T-cell (primary cell): ENCODE data around the gene SLC22A7. TPM values are rescaled to one million over a fixed set of nuclear protein-coding genes. Genes with fewer than 3 reads are reported as not detected.

Source experiments
- ATAC-seq, 4 experiments: fragments of 200-7000 bp in 3 of 4; fragments of 150-1000 bp in 1 of 4; cut with Tn5 transposase; replicated peaks in 1 of 4; 1 replicate in 3 of 4; 2 replicates in 1 of 4; pipeline ENCODE4 v1.10.0; 2021; ENCODE audit warnings: moderate library complexity in 3 of 4, mild to moderate bottlenecking in 2 of 4, moderate number of reproducible peaks in 1 of 4
- CTCF ChIA-PET, 2 donors: fragments of 300-600 bp; sonication (Branson Sonifier 250); formaldehyde crosslinking; loops; one replicate each; lab custom pipeline; 2022; ENCODE audit warnings: antibody characterized with exemption in 2 of 2; lab: Charles Lee
- POLR2A ChIA-PET, 2 donors: fragments of 300-600 bp; sonication (Branson Sonifier 250); formaldehyde crosslinking; loops; one replicate each; lab custom pipeline; 2022; ENCODE audit warnings: antibody characterized with exemption in 2 of 2; lab: Charles Lee
- DNase-seq, 35 experiments: peaks; one replicate each; pipeline versions ENCODE4 v3.0.0 to v3.0.0-alpha.2; 2013 to 2023
- H3K27ac ChIP-seq: one replicate; pipeline ENCODE4 v1.5.1; 2013; ENCODE audit warnings: low read length
- H3K27me3 ChIP-seq, 2 experiments: replicated peaks in 1 of 2; 1 replicate in 1 of 2; 2 replicates in 1 of 2; pipeline versions ENCODE4 v1.6.1 to v1.7.0; 2013; ENCODE audit warnings: low read length in 1 of 2, mixed read lengths in 1 of 2; ENCODE audit not compliant: control insufficient read depth in 2 of 2, insufficient read depth in 2 of 2; ENCODE audit errors: extremely low read depth in 1 of 2
- H3K36me3 ChIP-seq, 2 donors: 1 replicate in 1 of 2; 2 replicates in 1 of 2; pipeline versions ENCODE4 v1.6.1 to v1.7.0; 2013; ENCODE audit warnings: low read length in 1 of 2; ENCODE audit not compliant: control insufficient read depth in 2 of 2, insufficient read depth in 1 of 2; ENCODE audit errors: extremely low read depth in 1 of 2
- H3K4me1 ChIP-seq, 2 experiments: 1 replicate in 1 of 2; 2 replicates in 1 of 2; pipeline versions ENCODE4 v1.6.1 to v1.7.0; 2013; ENCODE audit warnings: low read length in 2 of 2, mixed read lengths in 1 of 2; ENCODE audit not compliant: insufficient read depth in 2 of 2, control insufficient read depth in 1 of 2; ENCODE audit errors: extremely low read depth in 1 of 2
- H3K4me3 ChIP-seq, 2 donors: 1 replicate in 1 of 2; 2 replicates in 1 of 2; pipeline versions ENCODE4 v1.5.1 to v1.7.0; 2013; ENCODE audit warnings: mild to moderate bottlenecking in 2 of 2, low read length in 1 of 2, moderate library complexity in 1 of 2; ENCODE audit not compliant: control insufficient read depth in 1 of 2; ENCODE audit errors: extremely low read depth in 1 of 2
- H3K9me3 ChIP-seq: 2 replicates; pipeline ENCODE4 v1.7.0; 2013
- H3K27ac Mint-ChIP-seq, 2 donors: one replicate each; pipeline ENCODE4 v1.8.0; 2020 to 2021; ENCODE audit warnings: mild to moderate bottlenecking in 2 of 2, mixed read lengths in 2 of 2
- H3K27me3 Mint-ChIP-seq, 2 donors: one replicate each; pipeline ENCODE4 v1.8.0; 2021 to 2022; ENCODE audit warnings: mixed read lengths in 2 of 2
- H3K36me3 Mint-ChIP-seq: one replicate; pipeline ENCODE4 v1.8.0; 2021; ENCODE audit warnings: mixed read lengths
- H3K4me1 Mint-ChIP-seq, 3 donors: one replicate each; pipeline ENCODE4 v1.8.0; 2020 to 2022; ENCODE audit warnings: mixed read lengths in 3 of 3, mild to moderate bottlenecking in 1 of 3
- H3K4me3 Mint-ChIP-seq, 3 donors: one replicate each; pipeline ENCODE4 v1.8.0; 2020 to 2022; ENCODE audit warnings: mild to moderate bottlenecking in 3 of 3, mixed read lengths in 3 of 3, moderate library complexity in 3 of 3
- H3K9me3 Mint-ChIP-seq, 3 donors: one replicate each; pipeline ENCODE4 v1.8.0; 2020 to 2022; ENCODE audit warnings: mixed read lengths in 3 of 3
- WGBS: methylation state at CpG from one replicate; pipeline ENCODE4 v1.1.5; 2013; ENCODE audit warnings: missing lambda C conversion rate; ENCODE audit not compliant: insufficient coverage; 5-methylcytosine and 5-hydroxymethylcytosine counted together
- total RNA-seq, 35 experiments: library from RNA in 6 of 35; stranded (reverse) in 6 of 35; fragments of 120-200 nt in 1 of 35; gene quantifications; one replicate each; pipeline versions ENCODE4 v1.2.1 to v1.2.4 and lab custom pipeline; 2013 to 2026

The SLC22A7 gene
- total RNA-seq, 5 donors from 2014 or later (not counting 1 experiment from before 2014, with no cell fraction given), result not detected

DNA sequence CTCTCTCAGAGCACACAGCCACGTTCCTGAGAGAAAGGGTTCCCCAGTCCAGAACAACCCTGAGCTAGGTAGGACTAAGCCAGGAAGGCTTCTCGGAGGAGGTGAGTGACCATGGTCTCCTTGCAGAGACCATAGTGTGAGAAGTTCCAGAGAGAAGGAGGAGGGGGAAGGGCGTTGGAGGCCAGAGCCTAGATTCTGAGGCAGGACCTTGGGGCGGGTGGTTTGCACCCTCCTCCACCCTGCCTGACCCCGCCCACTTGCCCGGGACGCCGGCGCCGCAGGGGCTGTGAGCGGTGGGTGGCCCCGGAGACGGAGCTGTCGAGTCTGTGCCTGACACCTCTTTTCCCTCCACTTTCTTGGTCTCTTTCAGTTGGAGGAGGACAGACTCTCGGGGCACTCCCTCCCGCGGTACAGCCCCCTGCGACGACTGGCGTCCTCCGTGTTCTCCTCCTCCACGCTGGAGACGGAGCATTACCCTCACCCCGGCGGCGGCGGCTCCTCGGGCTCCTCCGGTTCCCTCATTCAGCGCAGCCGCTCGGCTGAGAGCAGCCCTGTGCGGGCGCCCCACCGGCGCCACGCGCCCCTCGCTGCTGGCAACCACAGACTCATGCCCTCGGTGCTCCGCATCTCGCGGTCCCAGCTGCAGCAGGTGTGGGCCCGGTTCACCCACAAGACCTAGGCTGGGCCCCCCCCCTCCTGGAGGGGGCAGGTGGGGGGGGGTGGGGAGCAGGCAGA, 28.6 kb upstream of the SLC22A7 start:
- H3K27me3 Mint-ChIP-seq, result peaks cover 0 to 11% of the 10 kb centered on the region in 2 donors
- H3K4me1 Mint-ChIP-seq, result peaks cover 4 to 16% (median 5%) of the 10 kb centered on the region in 3 donors

GRCh38 chr6:43271103-43271815, 26.8 kb upstream of the SLC22A7 start:
- Histone ChIP-seq H3K9me3 (no peaks in the 10 kb centered on the region), H3K27me3 (peaks cover 0 to 49% of the 10 kb centered on the region in 2 experiments), H3K4me1 (peaks cover 0 to 28% of the 10 kb centered on the region in 2 experiments), H3K27ac (no peak overlapping the region), H3K36me3 (no peaks in the 10 kb centered on the region), H3K4me3 (no peak overlapping the region)
- Mint-ChIP-seq H3K4me1 (peaks cover 9 to 22% (median 10%) of the 10 kb centered on the region in 3 donors), H3K9me3 (no peaks in the 10 kb centered on the region), H3K36me3 (no peaks in the 10 kb centered on the region), H3K27ac (no peak overlapping the region), H3K4me3 (no peak overlapping the region), H3K27me3 (peaks cover 4 to 17% of the 10 kb centered on the region in 2 donors)
- CTCF ChIA-PET, result no interaction called here
- POLR2A ChIA-PET, result no interaction called here
- DNase-seq (no peak), ATAC-seq (no peak)
- 88% methylated on average over 5 of the region's 8 CpGs for WGBS

More for the DNA sequence above, 28.6 kb upstream of the SLC22A7 start:
- Histone ChIP-seq H3K27ac (no peak overlapping the region), H3K9me3 (no peaks in the 10 kb centered on the region), H3K4me1 (peaks cover 0 to 12% of the 10 kb centered on the region in 2 experiments), H3K27me3 (peaks cover 0 to 38% of the 10 kb centered on the region in 2 experiments), H3K4me3 (peak overlapping the region; percentile 53 to 60), H3K36me3 (no peaks in the 10 kb centered on the region)
- WGBS, result 4% methylated on average over 37 of the region's 44 CpGs
- ATAC-seq (peak; percentile 72 to 83 (median 74)), DNase-seq (peak in 26 of 35 experiments; percentile 11 to 52 (median 37))
- H3K9me3 Mint-ChIP-seq, result no peaks in the 10 kb centered on the region
- no peaks in the 10 kb centered on the region for H3K36me3 Mint-ChIP-seq
- POLR2A ChIA-PET, result no interaction called here
- CTCF ChIA-PET, result no interaction called here
- peak overlapping the region; percentile 59 to 76 (median 73) for H3K4me3 Mint-ChIP-seq
- H3K27ac Mint-ChIP-seq, result no peak overlapping the region

GRCh38 chr6:43271944-43272343, 26.1 kb upstream of the SLC22A7 start:
- CTCF ChIA-PET, result no interaction called here
- Mint-ChIP-seq H3K36me3 (no peaks in the 10 kb centered on the region), H3K27ac (no peak overlapping the region), H3K4me1 (peaks cover 10 to 26% (median 12%) of the 10 kb centered on the region in 3 donors), H3K9me3 (no peaks in the 10 kb centered on the region), H3K27me3 (peaks cover 5 to 23% of the 10 kb centered on the region in 2 donors), H3K4me3 (no peak overlapping the region)
- ATAC-seq (no peak), DNase-seq (no peak)
- Histone ChIP-seq H3K9me3 (no peaks in the 10 kb centered on the region), H3K4me1 (peaks cover 0 to 35% of the 10 kb centered on the region in 2 experiments), H3K4me3 (no peak overlapping the region), H3K27me3 (peaks cover 0 to 56% of the 10 kb centered on the region in 2 experiments), H3K27ac (no peak overlapping the region), H3K36me3 (no peaks in the 10 kb centered on the region)
- POLR2A ChIA-PET, result no interaction called here

GRCh38 chr6:43273707-43274106, 24.4 kb upstream of the SLC22A7 start:
- CTCF ChIA-PET, result no interaction called here
- peaks cover 12 to 30% of the 10 kb centered on the region in 2 donors for H3K27me3 Mint-ChIP-seq

DNA sequence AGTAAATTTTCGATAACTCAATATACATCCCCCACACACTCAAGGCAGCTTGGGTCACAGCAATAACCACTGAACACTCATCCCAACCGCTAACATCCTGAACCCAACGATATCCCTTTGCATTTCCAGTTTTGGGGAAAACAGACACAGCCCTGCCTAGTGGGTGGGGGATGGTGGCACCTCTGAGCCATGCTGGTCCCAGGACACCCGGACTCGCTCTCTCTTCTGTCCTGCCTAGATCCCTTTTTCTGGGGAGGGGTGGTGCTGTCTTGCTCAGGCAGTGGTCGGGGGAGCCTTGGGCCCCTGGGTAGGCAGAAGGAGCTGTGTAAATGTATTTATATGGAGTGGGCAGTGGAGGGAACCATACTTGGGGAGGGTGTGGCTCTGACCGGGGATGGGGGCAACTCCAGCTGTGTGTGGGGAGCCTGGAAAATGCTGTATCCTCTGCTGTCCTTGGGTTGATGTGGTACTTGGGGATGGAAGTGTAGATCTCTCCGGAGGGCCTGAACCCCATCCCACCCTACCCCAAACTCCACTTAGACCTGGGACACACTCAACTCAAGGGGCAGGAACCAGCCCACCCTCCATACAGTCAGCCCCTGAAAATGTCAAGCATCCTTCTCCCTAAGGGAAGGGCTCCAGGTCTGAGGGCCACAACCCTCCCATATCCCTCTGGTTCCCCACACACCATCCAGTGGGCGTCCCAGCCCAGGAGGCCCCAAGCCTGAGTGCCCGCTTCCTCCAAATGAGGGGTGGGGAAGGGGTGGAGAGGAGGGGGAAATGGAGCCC, 23.7 kb upstream of the SLC22A7 start:
- Histone ChIP-seq H3K4me1 (peaks cover 0 to 31% of the 10 kb centered on the region in 2 experiments), H3K9me3 (no peaks in the 10 kb centered on the region), H3K27me3 (peaks cover 0 to 59% of the 10 kb centered on the region in 2 experiments), H3K36me3 (no peaks in the 10 kb centered on the region), H3K27ac (no peak overlapping the region), H3K4me3 (no peak overlapping the region)
- H3K9me3 Mint-ChIP-seq, result no peaks in the 10 kb centered on the region
- H3K4me1 Mint-ChIP-seq, result peaks cover 6 to 22% (median 16%) of the 10 kb centered on the region in 3 donors
- ATAC-seq (no peak), DNase-seq (no peak)
- H3K36me3 Mint-ChIP-seq, result no peaks in the 10 kb centered on the region
- CTCF ChIA-PET, result no interaction called here
- peak overlapping the region; percentile 72 to 91 (median 73) for H3K4me3 Mint-ChIP-seq
- no CpG with 5 or more reads among the region's 10 CpGs for WGBS
- POLR2A ChIA-PET, result interaction anchor here in 1 of 2 donors (0.6 kb wide), 1 partner anchor 100 kb away, joined by 3 read pairs; no protein-coding TSS in a partner anchor
- H3K27me3 Mint-ChIP-seq, result peaks cover 12 to 25% of the 10 kb centered on the region in 2 donors
- peak overlapping the region in 1 of 2 donors; percentile 36 for H3K27ac Mint-ChIP-seq

More at GRCh38 chr6:43273707-43274106, 24.4 kb upstream of the SLC22A7 start:
- Mint-ChIP-seq H3K4me1 (peaks cover 10 to 28% (median 16%) of the 10 kb centered on the region in 3 donors), H3K4me3 (peak overlapping the region in 2 of 3 donors; percentile 25 to 91), H3K9me3 (no peaks in the 10 kb centered on the region), H3K27ac (no peak overlapping the region), H3K36me3 (no peaks in the 10 kb centered on the region)
- no peak for ATAC-seq
- POLR2A ChIA-PET, result interaction anchor here in 1 of 2 donors (0.6 kb wide), 1 partner anchor 99 kb away, joined by 3 read pairs; no protein-coding TSS in a partner anchor
- H3K27me3 ChIP-seq, result peaks cover 0 to 62% of the 10 kb centered on the region in 2 experiments
- DNase-seq, result no peak
- no peak overlapping the region for H3K27ac ChIP-seq
- WGBS, result 63% methylated on average over 2 of the region's 2 CpGs
- H3K9me3 ChIP-seq, result no peaks in the 10 kb centered on the region
- H3K4me1 ChIP-seq, result peaks cover 0 to 36% of the 10 kb centered on the region in 2 experiments
- H3K36me3 ChIP-seq, result no peaks in the 10 kb centered on the region
- H3K4me3 ChIP-seq, result no peak overlapping the region
